GM12878 (cell line): ENCODE measurements around the gene USF1. TPM values are rescaled to one million over a fixed set of nuclear protein-coding genes. Genes with fewer than 3 reads are reported as not detected.
A peak's percentile ranks its signal among the peaks of the same experiment; 100 is the strongest.

Experiments
- ASH2L ChIP-seq: fragments of 300-600, 200-600 bp; sonication (generic); IDR thresholded peaks from 2 replicates; pipeline ENCODE4 v1.6.1; 2017; ENCODE audit warnings: low read depth, mild to moderate bottlenecking, borderline replicate concordance
- BACH1 ChIP-seq: fragments of 450-650 bp; IDR thresholded peaks from 2 replicates; pipeline ENCODE4 v1.6.1; 2017; ENCODE audit warnings: mild to moderate bottlenecking, borderline replicate concordance
- BCL11A ChIP-seq: IDR thresholded peaks from 2 replicates; pipeline ENCODE4 v1.6.1; 2011; ENCODE audit warnings: low read depth, low read length
- BRCA1 ChIP-seq: IDR thresholded peaks from 2 replicates; pipeline ENCODE4 v1.6.1; 2011; ENCODE audit warnings: low read depth, low read length, improper control_type of control experiment
- IKZF2 ChIP-seq, 2 experiments: fragments of 450-650 bp; IDR thresholded peaks; 2 replicates each; pipeline ENCODE4 v1.6.1; 2017; ENCODE audit warnings: mild to moderate bottlenecking in 2 of 2, moderate library complexity in 2 of 2
- JUND ChIP-seq: IDR thresholded peaks from 2 replicates; pipeline ENCODE4 v1.6.1; 2012; ENCODE audit warnings: low read depth, mild to moderate bottlenecking, low read length, improper control_type of control experiment, moderate library complexity
- NFXL1 ChIP-seq: fragments of 450-650 bp; IDR thresholded peaks from 2 replicates; pipeline ENCODE4 v1.6.1; 2017; ENCODE audit warnings: antibody characterized with exemption, mild to moderate bottlenecking, borderline replicate concordance
- SPI1 ChIP-seq: IDR thresholded peaks from 2 replicates; pipeline ENCODE4 v1.6.1; 2011; ENCODE audit warnings: low read depth, mild to moderate bottlenecking, low read length, moderate library complexity, borderline replicate concordance; ENCODE audit not compliant: insufficient read depth
- TBL1XR1 ChIP-seq: IDR thresholded peaks from 2 replicates; pipeline ENCODE4 v1.6.1; 2012; ENCODE audit warnings: low read depth, low read length, improper control_type of control experiment
- TCF3 ChIP-seq: IDR thresholded peaks from 2 replicates; pipeline ENCODE4 v1.6.1; 2012; ENCODE audit warnings: low read depth, mild to moderate bottlenecking, low read length, borderline replicate concordance; ENCODE audit not compliant: insufficient read depth
- polyA plus RNA-seq, 11 experiments: library from polyadenylated mRNA; depleted of rRNA in 4 of 11; unstranded in 6 of 11; stranded (reverse) in 5 of 11; fragments of >200 nt; fragmentation: Nextera tagmentation in 4 of 11; fragmentation: Illumina TruSeq in 1 of 11; extraction: Ambion mirVana in 4 of 11; extraction: Trizol in 1 of 11; gene quantifications; 1 replicate in 1 of 11; 2 replicates in 10 of 11; pipeline versions ENCODE4 v1.2.1 to v1.2.3, GENCODE V29; 2011 to 2016; ENCODE audit warnings: inconsistent platforms in 2 of 11, missing spikeins in 2 of 11, low read depth in 1 of 11
- total RNA-seq, 4 experiments: library from RNA; depleted of rRNA in 3 of 4; stranded (reverse); fragments of >200 nt in 3 of 4; fragmentation: Illumina TruSeq in 1 of 4; extraction: Trizol in 1 of 4; gene quantifications; 2 replicates each; pipeline versions ENCODE4 v1.2.1 to v1.2.3, GENCODE V29; 2013 to 2021
- TF ChIP-seq, protein P1 (sequence below): fragments of 450-650 bp; formaldehyde crosslinking; IDR thresholded peaks from 2 replicates; pipeline ENCODE4 v1.4.0; 2020; ENCODE audit warnings: mild to moderate bottlenecking, moderate library complexity
- TF ChIP-seq, protein P2 (sequence below): IDR thresholded peaks from 2 replicates; pipeline ENCODE4 v1.6.1; 2011; ENCODE audit warnings: borderline replicate concordance, low read depth, mild to moderate bottlenecking, moderate library complexity, mixed read lengths, low read length; ENCODE audit not compliant: insufficient read depth; ENCODE audit errors: extremely low read length
- TF ChIP-seq, protein P3 (sequence below): fragments of 450-650 bp; formaldehyde crosslinking; IDR thresholded peaks from 2 replicates; pipeline ENCODE4 v1.5.0; 2022; ENCODE audit warnings: mild to moderate bottlenecking, missing genetic modification characterization
- TF ChIP-seq, protein P4 (sequence below): IDR thresholded peaks from 2 replicates; pipeline ENCODE4 v1.6.1; 2012; ENCODE audit warnings: low read length, inconsistent platforms
- TF ChIP-seq, protein P5 (sequence below): fragments of 450-650 bp; conservative IDR thresholded peaks from 2 replicates; pipeline ENCODE4 v1.6.1; 2017; ENCODE audit warnings: mild to moderate bottlenecking, moderate library complexity

Gene USF1
- total and polyA plus RNA-seq, 10 of the 15 experiments (the other 5 are each of a cell fraction or from before 2014, with no cell fraction given), result 9.4 to 92.1 (median 53.5) TPM

- TF ChIP-seq, protein P1, sequence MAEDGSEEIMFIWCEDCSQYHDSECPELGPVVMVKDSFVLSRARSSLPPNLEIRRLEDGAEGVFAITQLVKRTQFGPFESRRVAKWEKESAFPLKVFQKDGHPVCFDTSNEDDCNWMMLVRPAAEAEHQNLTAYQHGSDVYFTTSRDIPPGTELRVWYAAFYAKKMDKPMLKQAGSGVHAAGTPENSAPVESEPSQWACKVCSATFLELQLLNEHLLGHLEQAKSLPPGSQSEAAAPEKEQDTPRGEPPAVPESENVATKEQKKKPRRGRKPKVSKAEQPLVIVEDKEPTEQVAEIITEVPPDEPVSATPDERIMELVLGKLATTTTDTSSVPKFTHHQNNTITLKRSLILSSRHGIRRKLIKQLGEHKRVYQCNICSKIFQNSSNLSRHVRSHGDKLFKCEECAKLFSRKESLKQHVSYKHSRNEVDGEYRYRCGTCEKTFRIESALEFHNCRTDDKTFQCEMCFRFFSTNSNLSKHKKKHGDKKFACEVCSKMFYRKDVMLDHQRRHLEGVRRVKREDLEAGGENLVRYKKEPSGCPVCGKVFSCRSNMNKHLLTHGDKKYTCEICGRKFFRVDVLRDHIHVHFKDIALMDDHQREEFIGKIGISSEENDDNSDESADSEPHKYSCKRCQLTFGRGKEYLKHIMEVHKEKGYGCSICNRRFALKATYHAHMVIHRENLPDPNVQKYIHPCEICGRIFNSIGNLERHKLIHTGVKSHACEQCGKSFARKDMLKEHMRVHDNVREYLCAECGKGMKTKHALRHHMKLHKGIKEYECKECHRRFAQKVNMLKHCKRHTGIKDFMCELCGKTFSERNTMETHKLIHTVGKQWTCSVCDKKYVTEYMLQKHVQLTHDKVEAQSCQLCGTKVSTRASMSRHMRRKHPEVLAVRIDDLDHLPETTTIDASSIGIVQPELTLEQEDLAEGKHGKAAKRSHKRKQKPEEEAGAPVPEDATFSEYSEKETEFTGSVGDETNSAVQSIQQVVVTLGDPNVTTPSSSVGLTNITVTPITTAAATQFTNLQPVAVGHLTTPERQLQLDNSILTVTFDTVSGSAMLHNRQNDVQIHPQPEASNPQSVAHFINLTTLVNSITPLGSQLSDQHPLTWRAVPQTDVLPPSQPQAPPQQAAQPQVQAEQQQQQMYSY (CRISPR knock-in tag), result no peak
- TF ChIP-seq NFXL1 (no peak), BCL11A (peak; percentile 44; the same call in 1 of the 2 replicates), BACH1 (peak; percentile 28; the same call in 1 of the 2 replicates), SPI1 (peak; percentile 97), BRCA1 (no peak), TCF3 (no peak), ASH2L (peak; percentile 49; the same call in 1 of the 2 replicates), IKZF2 (IDR thresholded peaks at IDR 0.05) (peak; percentile 52 to 53; a peak in 2 of 4 replicates), TBL1XR1 (peak; percentile 54), JUND (no peak)
- TF ChIP-seq, protein P2, sequence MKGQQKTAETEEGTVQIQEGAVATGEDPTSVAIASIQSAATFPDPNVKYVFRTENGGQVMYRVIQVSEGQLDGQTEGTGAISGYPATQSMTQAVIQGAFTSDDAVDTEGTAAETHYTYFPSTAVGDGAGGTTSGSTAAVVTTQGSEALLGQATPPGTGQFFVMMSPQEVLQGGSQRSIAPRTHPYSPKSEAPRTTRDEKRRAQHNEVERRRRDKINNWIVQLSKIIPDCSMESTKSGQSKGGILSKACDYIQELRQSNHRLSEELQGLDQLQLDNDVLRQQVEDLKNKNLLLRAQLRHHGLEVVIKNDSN, result no peak
- TF ChIP-seq, protein P3, sequence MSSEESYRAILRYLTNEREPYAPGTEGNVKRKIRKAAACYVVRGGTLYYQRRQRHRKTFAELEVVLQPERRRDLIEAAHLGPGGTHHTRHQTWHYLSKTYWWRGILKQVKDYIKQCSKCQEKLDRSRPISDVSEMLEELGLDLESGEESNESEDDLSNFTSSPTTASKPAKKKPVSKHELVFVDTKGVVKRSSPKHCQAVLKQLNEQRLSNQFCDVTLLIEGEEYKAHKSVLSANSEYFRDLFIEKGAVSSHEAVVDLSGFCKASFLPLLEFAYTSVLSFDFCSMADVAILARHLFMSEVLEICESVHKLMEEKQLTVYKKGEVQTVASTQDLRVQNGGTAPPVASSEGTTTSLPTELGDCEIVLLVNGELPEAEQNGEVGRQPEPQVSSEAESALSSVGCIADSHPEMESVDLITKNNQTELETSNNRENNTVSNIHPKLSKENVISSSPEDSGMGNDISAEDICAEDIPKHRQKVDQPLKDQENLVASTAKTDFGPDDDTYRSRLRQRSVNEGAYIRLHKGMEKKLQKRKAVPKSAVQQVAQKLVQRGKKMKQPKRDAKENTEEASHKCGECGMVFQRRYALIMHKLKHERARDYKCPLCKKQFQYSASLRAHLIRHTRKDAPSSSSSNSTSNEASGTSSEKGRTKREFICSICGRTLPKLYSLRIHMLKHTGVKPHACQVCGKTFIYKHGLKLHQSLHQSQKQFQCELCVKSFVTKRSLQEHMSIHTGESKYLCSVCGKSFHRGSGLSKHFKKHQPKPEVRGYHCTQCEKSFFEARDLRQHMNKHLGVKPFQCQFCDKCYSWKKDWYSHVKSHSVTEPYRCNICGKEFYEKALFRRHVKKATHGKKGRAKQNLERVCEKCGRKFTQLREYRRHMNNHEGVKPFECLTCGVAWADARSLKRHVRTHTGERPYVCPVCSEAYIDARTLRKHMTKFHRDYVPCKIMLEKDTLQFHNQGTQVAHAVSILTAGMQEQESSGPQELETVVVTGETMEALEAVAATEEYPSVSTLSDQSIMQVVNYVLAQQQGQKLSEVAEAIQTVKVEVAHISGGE (CRISPR knock-in tag), result no peak
- TF ChIP-seq, protein P4, sequence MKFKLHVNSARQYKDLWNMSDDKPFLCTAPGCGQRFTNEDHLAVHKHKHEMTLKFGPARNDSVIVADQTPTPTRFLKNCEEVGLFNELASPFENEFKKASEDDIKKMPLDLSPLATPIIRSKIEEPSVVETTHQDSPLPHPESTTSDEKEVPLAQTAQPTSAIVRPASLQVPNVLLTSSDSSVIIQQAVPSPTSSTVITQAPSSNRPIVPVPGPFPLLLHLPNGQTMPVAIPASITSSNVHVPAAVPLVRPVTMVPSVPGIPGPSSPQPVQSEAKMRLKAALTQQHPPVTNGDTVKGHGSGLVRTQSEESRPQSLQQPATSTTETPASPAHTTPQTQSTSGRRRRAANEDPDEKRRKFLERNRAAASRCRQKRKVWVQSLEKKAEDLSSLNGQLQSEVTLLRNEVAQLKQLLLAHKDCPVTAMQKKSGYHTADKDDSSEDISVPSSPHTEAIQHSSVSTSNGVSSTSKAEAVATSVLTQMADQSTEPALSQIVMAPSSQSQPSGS, result peak; percentile 48
- TF ChIP-seq, protein P5, sequence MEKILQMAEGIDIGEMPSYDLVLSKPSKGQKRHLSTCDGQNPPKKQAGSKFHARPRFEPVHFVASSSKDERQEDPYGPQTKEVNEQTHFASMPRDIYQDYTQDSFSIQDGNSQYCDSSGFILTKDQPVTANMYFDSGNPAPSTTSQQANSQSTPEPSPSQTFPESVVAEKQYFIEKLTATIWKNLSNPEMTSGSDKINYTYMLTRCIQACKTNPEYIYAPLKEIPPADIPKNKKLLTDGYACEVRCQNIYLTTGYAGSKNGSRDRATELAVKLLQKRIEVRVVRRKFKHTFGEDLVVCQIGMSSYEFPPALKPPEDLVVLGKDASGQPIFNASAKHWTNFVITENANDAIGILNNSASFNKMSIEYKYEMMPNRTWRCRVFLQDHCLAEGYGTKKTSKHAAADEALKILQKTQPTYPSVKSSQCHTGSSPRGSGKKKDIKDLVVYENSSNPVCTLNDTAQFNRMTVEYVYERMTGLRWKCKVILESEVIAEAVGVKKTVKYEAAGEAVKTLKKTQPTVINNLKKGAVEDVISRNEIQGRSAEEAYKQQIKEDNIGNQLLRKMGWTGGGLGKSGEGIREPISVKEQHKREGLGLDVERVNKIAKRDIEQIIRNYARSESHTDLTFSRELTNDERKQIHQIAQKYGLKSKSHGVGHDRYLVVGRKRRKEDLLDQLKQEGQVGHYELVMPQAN, result no peak
Measured at GRCh38 chr1:161046605-161047228, 940 bp upstream of the USF1 start (continued).
